AG09309 (cell line): ENCODE results near the gene IKZF3.
"Not testable (repeated sequence)": the region's sequence is repeated elsewhere in the genome, so short reads cannot be mapped to it uniquely, and the experiment has no call there.

Experiments used
- DNase-seq: peaks from one replicate; pipeline ENCODE4 v3.0.0-alpha.2; 2010; ENCODE audit warnings: low read depth
- H3K4me3 ChIP-seq: 2 replicates; pipeline ENCODE4 v1.5.1; 2011; ENCODE audit warnings: mild to moderate bottlenecking, low read depth, low read length, moderate library complexity; ENCODE audit not compliant: control insufficient read depth
- CTCF ChIP-seq: IDR thresholded peaks from 2 replicates; pipeline ENCODE4 v1.5.1; 2011; ENCODE audit warnings: mild to moderate bottlenecking, low read depth, low read length, inconsistent platforms; ENCODE audit not compliant: insufficient read depth, control insufficient read depth; ENCODE audit errors: missing control alignments

The IKZF3 gene

DNA sequence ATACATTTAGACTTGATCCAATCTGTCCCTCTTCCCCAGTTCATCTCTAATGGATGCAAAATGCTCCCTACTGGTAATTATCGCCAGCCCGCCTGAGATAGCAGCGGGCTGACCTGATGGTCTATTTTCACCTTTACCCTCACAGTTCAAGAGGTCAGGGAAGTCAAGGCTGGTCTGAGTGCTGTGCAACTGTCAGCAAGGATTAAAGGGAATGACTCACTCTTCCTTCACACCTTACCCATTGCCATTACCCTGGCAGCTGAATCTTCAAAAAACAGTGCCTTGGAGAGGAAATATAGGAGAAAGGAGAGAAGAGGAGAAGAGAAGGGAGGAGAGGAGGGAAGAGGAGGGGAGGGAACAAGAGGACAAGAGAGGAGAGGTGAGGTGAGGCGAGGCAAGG lies 90.1 kb downstream of the IKZF3 start:
- H3K4me3 ChIP-seq: no peak overlapping the region
- TF ChIP-seq CTCF: no peak
- DNase-seq: no peak

- no peak for DNase-seq
- no peak overlapping the region for H3K4me3 ChIP-seq
- TF ChIP-seq CTCF: no peak
Observed at GRCh38 chr17:39772987-39773934, 90.9 kb downstream of the IKZF3 start.

DNA sequence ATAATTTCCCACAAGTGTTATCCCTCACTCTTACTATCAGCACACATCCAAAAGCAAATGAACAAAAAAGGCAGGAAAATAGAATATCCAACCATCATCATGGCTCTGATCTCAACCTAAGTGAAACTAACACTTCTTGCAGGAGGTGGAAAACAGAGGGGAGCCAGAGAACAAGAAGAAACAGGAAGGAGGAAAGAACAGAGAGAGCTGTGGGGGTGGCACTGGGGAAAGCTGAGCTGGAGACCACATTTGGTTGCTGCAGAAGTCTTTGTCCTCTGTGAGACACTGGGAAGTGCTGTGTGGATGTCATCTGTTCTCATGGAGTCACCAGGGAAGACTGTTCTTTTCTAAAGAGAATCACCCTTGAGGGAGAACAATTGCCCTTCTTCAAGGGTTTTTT lies 91.7 kb downstream of the IKZF3 start:
- no peak for DNase-seq
- TF ChIP-seq CTCF: no peak
- no peak overlapping the region for H3K4me3 ChIP-seq

DNA sequence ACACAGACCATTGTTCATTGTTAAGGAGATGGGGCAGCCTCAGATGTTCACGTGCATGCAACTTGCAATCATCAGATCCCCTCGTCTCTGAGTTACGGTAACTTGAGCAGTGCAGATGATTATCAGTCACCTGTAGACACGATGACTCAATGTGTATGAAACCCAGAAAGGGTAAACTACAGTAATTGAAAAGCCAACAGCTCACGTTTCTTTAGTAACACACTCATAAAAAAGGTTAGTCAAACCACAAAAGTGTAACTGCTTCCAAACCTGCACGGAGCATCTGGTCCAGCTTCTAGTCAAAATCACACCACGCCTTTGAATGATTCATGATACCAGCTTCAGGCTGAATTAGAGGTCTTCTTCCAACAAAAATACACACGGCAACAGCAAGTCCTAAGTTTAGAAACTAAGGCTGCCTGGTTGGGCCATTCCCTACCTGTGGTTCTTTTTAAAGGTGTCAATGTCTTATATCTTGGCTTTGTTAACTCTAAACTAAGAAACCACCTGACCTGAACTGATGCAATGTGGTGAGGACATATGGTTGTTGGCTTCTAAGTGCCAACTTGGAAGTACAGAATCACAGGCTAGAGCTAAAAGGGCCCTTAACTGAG lies 94.0 kb downstream of the IKZF3 start:
- no peak overlapping the region for H3K4me3 ChIP-seq
- no peak for TF ChIP-seq CTCF
- peak; percentile 23 for DNase-seq

DNA sequence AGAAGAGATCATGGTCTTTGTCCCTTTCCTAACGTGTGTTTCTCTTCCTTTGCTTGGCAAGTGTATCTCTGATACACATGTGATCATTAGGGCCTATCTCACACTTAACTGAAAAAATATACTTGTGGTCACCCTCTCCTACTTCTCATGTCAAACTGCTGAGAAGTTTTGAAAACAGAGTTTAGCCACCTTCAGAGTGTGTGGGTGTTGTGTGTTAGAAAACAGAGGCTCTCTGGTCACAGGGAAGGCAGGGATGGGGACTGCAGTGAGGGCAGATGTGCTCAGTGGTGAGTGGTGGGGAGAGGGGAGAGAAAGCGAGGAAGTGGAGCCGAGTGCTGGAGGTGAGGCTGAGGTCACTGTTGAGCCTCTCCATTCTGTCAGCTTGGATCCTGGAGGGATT lies 97.0 kb downstream of the IKZF3 start:
- no peak for DNase-seq
- TF ChIP-seq CTCF: no peak

GRCh38 chr17:39765766-39766165 lies 98.3 kb downstream of the IKZF3 start:
- no peak for TF ChIP-seq CTCF
- no peak for DNase-seq
- H3K4me3 ChIP-seq: no peak overlapping the region

More for the DNA sequence above, 97.0 kb downstream of the IKZF3 start:
- no peak overlapping the region for H3K4me3 ChIP-seq

GRCh38 chr17:39765175-39765574 lies 98.9 kb downstream of the IKZF3 start:
- no peak for TF ChIP-seq CTCF
- DNase-seq: no peak
- H3K4me3 ChIP-seq: no peak overlapping the region

GRCh38 chr17:39764171-39764570 lies 99.9 kb downstream of the IKZF3 start:
- DNase-seq, H3K4me3 ChIP-seq: not testable (repeated sequence)
